Medulla oblongata (tissue), 1 donor: ENCODE data around the gene ZC3H13.

Source experiments
- DNase-seq: peaks from one replicate; pipeline ENCODE4 v3.0.0-alpha.2; 2015; ENCODE audit errors: extremely low spot score

Gene ZC3H13

GRCh38 chr13:46059405-46059804, 6.9 kb upstream of the ZC3H13 start:
- DNase-seq: no peak

- no peak for DNase-seq
Measured at GRCh38 chr13:46058268-46058667, 5.7 kb upstream of the ZC3H13 start.

- DNase-seq: peak; percentile 74
Measured at GRCh38 chr13:46057256-46058015, 4.9 kb upstream of the ZC3H13 start.

- peak; percentile 18 for DNase-seq
Measured at GRCh38 chr13:46053162-46054012, 841 bp upstream of the ZC3H13 start.

- no peak for DNase-seq
Measured at GRCh38 chr13:46051968-46052318, 603 bp downstream of the ZC3H13 start.

- no peak for DNase-seq
Measured at GRCh38 chr13:46050771-46051170, 1.8 kb downstream of the ZC3H13 start.

- DNase-seq: no peak
Measured at GRCh38 chr13:46045424-46045823, 7.1 kb downstream of the ZC3H13 start.

- DNase-seq: no peak
Measured at GRCh38 chr13:46043647-46044046, 8.9 kb downstream of the ZC3H13 start.

- no peak for DNase-seq
Measured at GRCh38 chr13:46041419-46041839, 11.1 kb downstream of the ZC3H13 start.

GRCh38 chr13:46040763-46041162, 11.8 kb downstream of the ZC3H13 start:
- DNase-seq: no peak

GRCh38 chr13:46039411-46040182, 12.9 kb downstream of the ZC3H13 start:
- DNase-seq: no peak

GRCh38 chr13:46038296-46038695, 14.2 kb downstream of the ZC3H13 start:
- no peak for DNase-seq

GRCh38 chr13:46035066-46035465, 17.5 kb downstream of the ZC3H13 start:
- DNase-seq: no peak

- no peak for DNase-seq
Measured at GRCh38 chr13:46032341-46032740, 20.2 kb downstream of the ZC3H13 start.

- no peak for DNase-seq
Measured at GRCh38 chr13:46031581-46032263, 20.8 kb downstream of the ZC3H13 start.

- DNase-seq: no peak
Measured at GRCh38 chr13:46025157-46025556, 27.4 kb downstream of the ZC3H13 start.

- DNase-seq: no peak
Measured at GRCh38 chr13:46022481-46022880, 30.1 kb downstream of the ZC3H13 start.

GRCh38 chr13:46016216-46016615, 36.3 kb downstream of the ZC3H13 start:
- DNase-seq: no peak

GRCh38 chr13:46015366-46015765, 37.2 kb downstream of the ZC3H13 start:
- DNase-seq: no peak

GRCh38 chr13:46012404-46012803, 40.1 kb downstream of the ZC3H13 start:
- no peak for DNase-seq

GRCh38 chr13:46010148-46010547, 42.4 kb downstream of the ZC3H13 start:
- no peak for DNase-seq

GRCh38 chr13:46008631-46009030, 43.9 kb downstream of the ZC3H13 start:
- no peak for DNase-seq
